ENCODE data around the gene POLR2M.

DNA sequence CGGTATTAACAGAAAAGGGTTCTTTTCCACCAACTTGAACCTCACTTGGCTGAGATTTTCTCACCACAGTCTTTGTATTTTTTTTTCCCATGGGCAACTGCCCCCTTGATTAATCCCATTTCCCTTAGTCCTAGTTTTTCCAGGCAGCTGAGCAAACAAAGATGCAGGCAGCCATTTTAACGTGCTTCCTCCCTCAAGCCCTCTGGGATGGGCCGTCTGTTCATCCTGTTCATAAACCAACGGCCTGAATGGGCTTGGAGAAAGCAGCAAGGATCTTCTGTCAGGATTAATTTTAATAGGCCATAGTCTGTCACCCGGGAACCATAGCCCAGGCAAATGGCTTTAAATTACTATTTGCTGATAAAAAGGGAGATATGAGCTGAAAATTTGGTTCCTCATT, 10.4 kb upstream of the POLR2M start:
- TF ChIP-seq, protein P1, sequence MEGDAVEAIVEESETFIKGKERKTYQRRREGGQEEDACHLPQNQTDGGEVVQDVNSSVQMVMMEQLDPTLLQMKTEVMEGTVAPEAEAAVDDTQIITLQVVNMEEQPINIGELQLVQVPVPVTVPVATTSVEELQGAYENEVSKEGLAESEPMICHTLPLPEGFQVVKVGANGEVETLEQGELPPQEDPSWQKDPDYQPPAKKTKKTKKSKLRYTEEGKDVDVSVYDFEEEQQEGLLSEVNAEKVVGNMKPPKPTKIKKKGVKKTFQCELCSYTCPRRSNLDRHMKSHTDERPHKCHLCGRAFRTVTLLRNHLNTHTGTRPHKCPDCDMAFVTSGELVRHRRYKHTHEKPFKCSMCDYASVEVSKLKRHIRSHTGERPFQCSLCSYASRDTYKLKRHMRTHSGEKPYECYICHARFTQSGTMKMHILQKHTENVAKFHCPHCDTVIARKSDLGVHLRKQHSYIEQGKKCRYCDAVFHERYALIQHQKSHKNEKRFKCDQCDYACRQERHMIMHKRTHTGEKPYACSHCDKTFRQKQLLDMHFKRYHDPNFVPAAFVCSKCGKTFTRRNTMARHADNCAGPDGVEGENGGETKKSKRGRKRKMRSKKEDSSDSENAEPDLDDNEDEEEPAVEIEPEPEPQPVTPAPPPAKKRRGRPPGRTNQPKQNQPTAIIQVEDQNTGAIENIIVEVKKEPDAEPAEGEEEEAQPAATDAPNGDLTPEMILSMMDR (IDR thresholded peaks at IDR 0.05): no peak
- no peak for TF ChIP-seq POLR2A (IDR thresholded peaks at IDR 0.05)
